ENCODE data around the gene LCP1.

GRCh38 chr13:46165485-46166223 is 16.3 kb downstream of the LCP1 start:
- no peak for TF ChIP-seq FOXP2 (optimal IDR thresholded peaks at IDR 0.05; ENCODE audit: control extremely low read depth, extremely low read length, insufficient read depth)
- TF ChIP-seq EZH2 (IDR thresholded peaks at IDR 0.05), result no peak
- no peak for TF ChIP-seq POLR2AphosphoS5 (IDR thresholded peaks at IDR 0.05; ENCODE audit: borderline replicate concordance, low read depth, low read length)
